Breast epithelium (tissue), 4 donors: ENCODE results near the gene MTARC2. TPM values are rescaled to one million over a fixed set of nuclear protein-coding genes. Genes with fewer than 3 reads are reported as not detected.
A peak's percentile ranks its signal among the peaks of the same experiment; 100 is the strongest.

Experiments used
- DNase-seq, 2 donors: peaks; one replicate each; pipeline ENCODE4 v3.0.0-alpha.2; 2019; ENCODE audit warnings: low spot score in 2 of 2
- H3K27ac ChIP-seq, 2 donors: fragments of 200-600 bp; sonication (generic) in 1 of 2; one replicate each; pipeline ENCODE4 v1.5.1; 2016 to 2019; ENCODE audit warnings: mild to moderate bottlenecking in 1 of 2
- H3K27me3 ChIP-seq, 2 donors: fragments of 200-600 bp; sonication (generic) in 1 of 2; one replicate each; pipeline versions ENCODE4 v1.5.1 to v1.6.0; 2017 to 2019; ENCODE audit warnings: control low read depth in 1 of 2, mild to moderate bottlenecking in 1 of 2
- H3K36me3 ChIP-seq: fragments of 200-600 bp; one replicate; pipeline ENCODE4 v1.5.1; 2019
- H3K4me1 ChIP-seq, 2 donors: fragments of 200-600 bp; sonication (generic); one replicate each; pipeline ENCODE4 v1.5.1; 2016 to 2019; ENCODE audit warnings: control low read depth in 1 of 2
- H3K4me3 ChIP-seq, 3 donors: fragments of 200-600 bp; sonication (generic); 1 replicate in 2 of 3; 2 replicates in 1 of 3; pipeline ENCODE4 v1.5.1; 2016 to 2019; ENCODE audit warnings: mild to moderate bottlenecking in 3 of 3, moderate library complexity in 2 of 3
- H3K9me3 ChIP-seq, 2 donors: fragments of 200-600 bp; sonication (generic) in 1 of 2; one replicate each; pipeline ENCODE4 v1.5.1; 2016 to 2019; ENCODE audit warnings: control low read depth in 1 of 2
- CTCF ChIP-seq, 3 donors: fragments of 450-650 bp; IDR thresholded peaks; one replicate each; pipeline ENCODE4 v1.5.1; 2016 to 2017; ENCODE audit warnings: antibody characterized with exemption in 3 of 3, mild to moderate bottlenecking in 3 of 3, moderate library complexity in 3 of 3
- POLR2A ChIP-seq: fragments of 450-650 bp; IDR thresholded peaks from one replicate; pipeline ENCODE4 v1.6.1; 2016; ENCODE audit warnings: antibody characterized with exemption, mild to moderate bottlenecking, moderate library complexity
- POLR2AphosphoS5 ChIP-seq, 3 donors: sonication (generic); formaldehyde crosslinking; IDR thresholded peaks; one replicate each; pipeline ENCODE4 v1.6.1; 2017; ENCODE audit warnings: antibody characterized with exemption in 3 of 3
- intact Hi-C: fragments of 100-400 bp; cut with DNase I; formaldehyde crosslinking; loops from one replicate; pipeline ENCODE4 v1.15.1; 2023; ENCODE audit warnings: low total_unique reads
- total RNA-seq, 3 donors: library from RNA; depleted of rRNA; stranded (reverse); fragments of >200 nt; gene quantifications; one replicate each; pipeline ENCODE4 v1.1.0, GENCODE V29; 2016

Gene MTARC2
- total RNA-seq, 3 donors from 2014 or later = 11.7 to 18.4 (median 15.8) TPM

- Histone ChIP-seq H3K4me3 (no peak overlapping the region), H3K4me1 (no peaks in the 10 kb centered on the region), H3K36me3 (no peaks in the 10 kb centered on the region), H3K27ac (no peak overlapping the region), H3K27me3 (no peaks in the 10 kb centered on the region), H3K9me3 (no peaks in the 10 kb centered on the region)
- DNase-seq = no peak
- intact Hi-C loops = no loop called here
- TF ChIP-seq CTCF (IDR thresholded peaks at IDR 0.05) = peak; percentile 46 to 61 (median 51)
- no peak for TF ChIP-seq POLR2AphosphoS5 (IDR thresholded peaks at IDR 0.05)
- no peak for TF ChIP-seq POLR2A
Observed at GRCh38 chr1:220775240-220775853, 27.2 kb downstream of the MTARC2 start.

GRCh38 chr1:220776254-220776653, 28.1 kb downstream of the MTARC2 start:
- intact Hi-C loops = no loop called here
- H3K27me3 ChIP-seq = no peaks in the 10 kb centered on the region
- TF ChIP-seq POLR2AphosphoS5 (IDR thresholded peaks at IDR 0.05) = no peak
- no peak for TF ChIP-seq CTCF (IDR thresholded peaks at IDR 0.05)
- TF ChIP-seq POLR2A = no peak
- no peak overlapping the region for H3K4me3 ChIP-seq
- no peaks in the 10 kb centered on the region for H3K9me3 ChIP-seq
- DNase-seq = no peak
- no peaks in the 10 kb centered on the region for H3K4me1 ChIP-seq
- no peaks in the 10 kb centered on the region for H3K36me3 ChIP-seq
- no peak overlapping the region for H3K27ac ChIP-seq

- H3K9me3 ChIP-seq = no peaks in the 10 kb centered on the region
- peak; percentile 47 to 81 for DNase-seq
- no peaks in the 10 kb centered on the region for H3K4me1 ChIP-seq
- TF ChIP-seq POLR2A (no peak), CTCF (IDR thresholded peaks at IDR 0.05) (peak in 2 of 3 donors; percentile 76 to 82)
- H3K27ac ChIP-seq = no peak overlapping the region
- H3K27me3 ChIP-seq = no peaks in the 10 kb centered on the region
- no peaks in the 10 kb centered on the region for H3K36me3 ChIP-seq
- intact Hi-C loops = no loop called here
- H3K4me3 ChIP-seq = no peak overlapping the region
Observed at GRCh38 chr1:220776720-220777326, 28.7 kb downstream of the MTARC2 start.

GRCh38 chr1:220783453-220783852, 35.3 kb downstream of the MTARC2 start:
- TF ChIP-seq POLR2AphosphoS5 (IDR thresholded peaks at IDR 0.05) = no peak
- no peak for TF ChIP-seq CTCF (IDR thresholded peaks at IDR 0.05)
- no peak for TF ChIP-seq POLR2A
- no peaks in the 10 kb centered on the region for H3K36me3 ChIP-seq
- no peaks in the 10 kb centered on the region for H3K9me3 ChIP-seq
- no peak overlapping the region for H3K4me3 ChIP-seq
- no peaks in the 10 kb centered on the region for H3K27me3 ChIP-seq
- no peak overlapping the region for H3K27ac ChIP-seq
- DNase-seq = no peak
- H3K4me1 ChIP-seq = no peaks in the 10 kb centered on the region
- intact Hi-C loops = no loop called here

- no peak for DNase-seq
- Histone ChIP-seq H3K27me3 (no peaks in the 10 kb centered on the region), H3K9me3 (no peaks in the 10 kb centered on the region), H3K36me3 (no peaks in the 10 kb centered on the region), H3K27ac (no peak overlapping the region), H3K4me1 (no peaks in the 10 kb centered on the region), H3K4me3 (no peak overlapping the region)
- no peak for TF ChIP-seq POLR2A
- TF ChIP-seq CTCF (IDR thresholded peaks at IDR 0.05) = no peak
- no peak for TF ChIP-seq POLR2AphosphoS5 (IDR thresholded peaks at IDR 0.05)
- intact Hi-C loops = no loop called here
Observed at GRCh38 chr1:220784751-220785150, 36.6 kb downstream of the MTARC2 start.
